Glomerular visceral epithelial cell (primary cell): ENCODE data around the gene MYO15A.
"Not testable (repeated sequence)": the region's sequence is repeated elsewhere in the genome, so short reads cannot be mapped to it uniquely, and the experiment has no call there.

Experiments
- DNase-seq: peaks from one replicate; pipeline ENCODE4 v3.0.0-alpha.2; 2016; ENCODE audit errors: extremely low spot score

The MYO15A gene

GRCh38 chr17:18213666-18214270, 105.2 kb downstream of the MYO15A start:
- DNase-seq, result no peak

- DNase-seq, result not testable (repeated sequence)
Observed at GRCh38 chr17:18216906-18217305, 108.3 kb downstream of the MYO15A start.

GRCh38 chr17:18217412-18218015, 109.0 kb downstream of the MYO15A start:
- peak; percentile 70 for DNase-seq

GRCh38 chr17:18218756-18219415, 110.3 kb downstream of the MYO15A start:
- peak; percentile 47 for DNase-seq

GRCh38 chr17:18224053-18224386, 115.5 kb downstream of the MYO15A start:
- DNase-seq, result no peak

- no peak for DNase-seq
Observed at GRCh38 chr17:18224387-18225120, 116.0 kb downstream of the MYO15A start.

GRCh38 chr17:18225121-18225641, 116.6 kb downstream of the MYO15A start, which contains the start of gene LLGL1:
Gene LLGL1 (plus strand): TSS chr17:18225635. CDS start chr17:18225683, 48 bp downstream.
- peak; percentile 97 for DNase-seq

GRCh38 chr17:18225642-18226283, 117.2 kb downstream of the MYO15A start:
- no peak for DNase-seq

- peak; percentile 31 for DNase-seq
Observed at GRCh38 chr17:18226284-18226945, 117.9 kb downstream of the MYO15A start.

GRCh38 chr17:18227635-18228034, 119.1 kb downstream of the MYO15A start:
- no peak for DNase-seq

GRCh38 chr17:18228176-18228682, 119.7 kb downstream of the MYO15A start:
- no peak for DNase-seq

GRCh38 chr17:18229254-18229653, 120.7 kb downstream of the MYO15A start:
- no peak for DNase-seq
